H9 (cell line): ENCODE data around the gene CRYZ. TPM values are rescaled to one million over a fixed set of nuclear protein-coding genes. Genes with fewer than 3 reads are reported as not detected.
A peak's percentile ranks its signal among the peaks of the same experiment; 100 is the strongest.

ENCODE experiments used
- DNase-seq: peaks from one replicate; pipeline ENCODE4 v3.0.0-alpha.2; 2017
- H2AFZ ChIP-seq: one replicate; pipeline ENCODE4 v1.6.1; 2013; ENCODE audit warnings: mild to moderate bottlenecking, low read length, control low read depth, moderate library complexity
- H2AK5ac ChIP-seq: 2 replicates; pipeline ENCODE4 v1.6.1; 2013; ENCODE audit warnings: low read length, control low read depth, mixed read lengths; ENCODE audit not compliant: insufficient read length
- H2BK120ac ChIP-seq: one replicate; pipeline ENCODE4 v1.6.1; 2013; ENCODE audit warnings: low read depth, mild to moderate bottlenecking, low read length, control low read depth, inconsistent platforms; ENCODE audit not compliant: poor library complexity, severe bottlenecking
- H2BK12ac ChIP-seq: 2 replicates; pipeline ENCODE4 v1.6.1; 2013; ENCODE audit warnings: low read length, control low read depth, mixed read lengths, low read depth; ENCODE audit not compliant: insufficient read length
- H2BK15ac ChIP-seq: 2 replicates; pipeline ENCODE4 v1.6.1; 2013; ENCODE audit warnings: low read depth, low read length, control low read depth
- H2BK20ac ChIP-seq: one replicate; pipeline ENCODE4 v1.6.1; 2013; ENCODE audit warnings: low read depth, mild to moderate bottlenecking, low read length, control low read depth, inconsistent platforms; ENCODE audit not compliant: poor library complexity, severe bottlenecking
- H2BK5ac ChIP-seq: 2 replicates; pipeline ENCODE4 v1.6.1; 2013; ENCODE audit warnings: low read length, control low read depth, mixed read lengths; ENCODE audit not compliant: insufficient read length
- H3K14ac ChIP-seq: 2 replicates; pipeline ENCODE4 v1.6.1; 2013; ENCODE audit warnings: low read length, control low read depth; ENCODE audit not compliant: insufficient read depth
- H3K18ac ChIP-seq: 2 replicates; pipeline ENCODE4 v1.6.1; 2013; ENCODE audit warnings: low read depth, mild to moderate bottlenecking, mixed read lengths, low read length, control low read depth; ENCODE audit not compliant: insufficient read length
- H3K23ac ChIP-seq: 2 replicates; pipeline ENCODE4 v1.6.1; 2013; ENCODE audit warnings: low read length, control low read depth, mixed read lengths, low read depth; ENCODE audit not compliant: insufficient read length
- H3K23me2 ChIP-seq: 2 replicates; pipeline ENCODE4 v1.6.1; 2013; ENCODE audit warnings: low read depth, mild to moderate bottlenecking, mixed read lengths, low read length, control low read depth; ENCODE audit not compliant: insufficient read length, poor library complexity, severe bottlenecking
- H3K27ac ChIP-seq: 2 replicates; pipeline ENCODE4 v1.5.1; 2013; ENCODE audit warnings: low read length, control low read depth, mixed read lengths, low read depth; ENCODE audit not compliant: insufficient read length
- H3K27me3 ChIP-seq: 2 replicates; pipeline ENCODE4 v1.6.1; 2013; ENCODE audit warnings: low read length, control low read depth, inconsistent platforms; ENCODE audit not compliant: insufficient read depth
- H3K4ac ChIP-seq: 2 replicates; pipeline ENCODE4 v1.6.1; 2013; ENCODE audit warnings: low read depth, mild to moderate bottlenecking, control low read depth, inconsistent platforms, low read length, moderate library complexity
- H3K4me1 ChIP-seq: 2 replicates; pipeline ENCODE4 v1.6.1; 2013; ENCODE audit warnings: low read length, control low read depth, inconsistent platforms; ENCODE audit not compliant: insufficient read depth
- H3K4me2 ChIP-seq: 2 replicates; pipeline ENCODE4 v1.6.1; 2013; ENCODE audit warnings: low read length, control low read depth, mixed read lengths; ENCODE audit not compliant: insufficient read length, insufficient read depth
- H3K56ac ChIP-seq: 2 replicates; pipeline ENCODE4 v1.6.1; 2013; ENCODE audit warnings: low read depth, mild to moderate bottlenecking, mixed read lengths, low read length, control low read depth; ENCODE audit not compliant: insufficient read length
- H3K79me1 ChIP-seq: 2 replicates; pipeline ENCODE4 v1.6.1; 2013; ENCODE audit warnings: low read depth, mild to moderate bottlenecking, moderate library complexity, low read length, control low read depth, inconsistent platforms; ENCODE audit not compliant: insufficient read depth, poor library complexity, severe bottlenecking
- H3K79me2 ChIP-seq: 2 replicates; pipeline ENCODE4 v1.6.1; 2013; ENCODE audit warnings: low read length, control low read depth, inconsistent platforms; ENCODE audit not compliant: insufficient read depth
- H3K9ac ChIP-seq: 2 replicates; pipeline ENCODE4 v1.6.1; 2013; ENCODE audit warnings: low read length, control low read depth, mixed read lengths; ENCODE audit not compliant: insufficient read length; ENCODE audit errors: extremely low read depth
- H3K9me3 ChIP-seq: one replicate; pipeline ENCODE4 v1.6.1; 2013; ENCODE audit warnings: low read depth, low read length, inconsistent platforms; ENCODE audit not compliant: control insufficient read depth
- H3T11ph ChIP-seq: one replicate; pipeline ENCODE4 v1.6.1; 2013; ENCODE audit warnings: mild to moderate bottlenecking, low read length, control low read depth, inconsistent platforms
- H4K20me1 ChIP-seq: one replicate; pipeline ENCODE4 v1.6.1; 2013; ENCODE audit not compliant: control insufficient read depth, insufficient read length, insufficient read depth
- H4K5ac ChIP-seq: 2 replicates; pipeline ENCODE4 v1.6.1; 2013; ENCODE audit warnings: low read depth, mild to moderate bottlenecking, mixed read lengths, low read length, control low read depth; ENCODE audit not compliant: insufficient read length
- H4K8ac ChIP-seq: replicated peaks from 2 replicates; pipeline ENCODE4 v1.6.1; 2013; ENCODE audit warnings: low read length, control low read depth, mixed read lengths, low read depth; ENCODE audit not compliant: insufficient read length
- H4K91ac ChIP-seq: 2 replicates; pipeline ENCODE4 v1.6.1; 2013; ENCODE audit warnings: low read depth, mild to moderate bottlenecking, moderate library complexity, mixed read lengths, low read length, control low read depth; ENCODE audit not compliant: insufficient read length
- H3K27ac Mint-ChIP-seq, 3 experiments: 2 replicates in 2 of 3; 3 replicates in 1 of 3; pipeline ENCODE4 v1.8.0; 2020 to 2021; ENCODE audit warnings: mixed read lengths in 3 of 3, mild to moderate bottlenecking in 1 of 3, moderate library complexity in 1 of 3
- H3K27me3 Mint-ChIP-seq: 2 replicates; pipeline ENCODE4 v1.8.0; 2021; ENCODE audit warnings: low read depth, mild to moderate bottlenecking, moderate library complexity, mixed read lengths
- H3K36me3 Mint-ChIP-seq, 3 experiments: 2 replicates in 2 of 3; 3 replicates in 1 of 3; pipeline ENCODE4 v1.8.0; 2020 to 2021; ENCODE audit warnings: low read depth in 3 of 3, mixed read lengths in 3 of 3; ENCODE audit not compliant: insufficient read depth in 1 of 3
- H3K4me1 Mint-ChIP-seq, 2 experiments: 2 replicates each; pipeline ENCODE4 v1.8.0; 2020; ENCODE audit warnings: mixed read lengths in 2 of 2
- H3K4me3 Mint-ChIP-seq, 2 experiments: 2 replicates in 1 of 2; 3 replicates in 1 of 2; pipeline ENCODE4 v1.8.0; 2020 to 2021; ENCODE audit warnings: mild to moderate bottlenecking in 2 of 2, mixed read lengths in 2 of 2, moderate library complexity in 1 of 2
- H3K9me3 Mint-ChIP-seq, 2 experiments: 2 replicates in 1 of 2; 3 replicates in 1 of 2; pipeline ENCODE4 v1.8.0; 2020; ENCODE audit warnings: mild to moderate bottlenecking in 2 of 2, mixed read lengths in 2 of 2, moderate library complexity in 1 of 2
- WGBS: extraction: QIAGEN DNeasy Blood & Tissue Kit; methylation state at CpG from one replicate; pipeline ENCODE4 v1.1.7; 2013; ENCODE audit warnings: missing lambda C conversion rate, low lambda C conversion rate, mixed read lengths; ENCODE audit not compliant: insufficient read length; ENCODE audit errors: extremely low coverage; 5-methylcytosine and 5-hydroxymethylcytosine counted together
- total RNA-seq: library from RNA; stranded (reverse); gene quantifications from 2 replicates; pipeline ENCODE4 v1.2.1, GENCODE V29; 2021
- TF ChIP-seq, protein P1 (sequence below): fragments of 200-600 bp; sonication (generic); conservative IDR thresholded peaks from 3 replicates; pipeline ENCODE4 v1.8.0; 2021; ENCODE audit warnings: antibody characterized with exemption, mild to moderate bottlenecking

The CRYZ gene
- total RNA-seq, 1 experiment from 2014 or later, result 14.0 TPM

DNA sequence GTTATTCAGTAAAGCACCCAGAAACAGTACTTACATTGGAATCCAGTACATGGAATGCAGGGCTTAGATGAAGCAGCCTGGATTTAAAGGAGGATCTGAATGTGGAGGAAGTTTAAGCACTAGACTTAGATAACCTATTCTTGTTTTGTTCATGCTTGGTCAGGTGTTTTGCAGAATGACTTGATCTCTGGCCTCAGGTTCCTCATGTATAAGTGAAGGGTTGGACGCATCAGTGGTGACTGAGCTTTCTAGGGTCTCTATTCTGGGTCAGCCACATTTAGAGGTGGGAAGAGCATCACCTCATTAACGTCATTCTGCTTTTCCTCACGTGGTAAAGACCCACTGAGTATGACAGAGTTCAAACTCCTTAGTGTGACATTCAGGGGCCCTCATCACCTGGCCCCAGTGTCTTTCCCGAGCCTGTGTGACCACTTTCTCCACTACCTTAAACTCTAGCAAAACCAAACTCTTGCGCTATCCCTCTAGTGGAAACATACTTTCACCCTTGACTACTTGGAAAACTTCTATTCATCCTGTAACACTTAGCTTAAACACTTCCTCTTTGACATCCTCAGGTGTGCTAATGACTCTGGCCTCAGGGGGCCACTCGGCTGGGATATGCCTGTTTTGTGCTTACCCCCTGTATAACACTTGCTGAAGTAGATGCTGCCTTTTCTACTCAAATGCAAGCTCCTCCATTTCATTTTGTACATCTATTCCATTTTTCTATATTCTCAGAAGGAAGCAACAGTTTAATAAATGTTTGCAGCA lies 58.4 kb downstream of the CRYZ start:
- H3K18ac ChIP-seq, result no peak overlapping the region
- no CpG with 5 or more reads among the region's 6 CpGs for WGBS
- no peaks in the 10 kb centered on the region for H4K20me1 ChIP-seq
- no peak overlapping the region for H3K4me2 ChIP-seq
- H2BK12ac ChIP-seq, result no peak overlapping the region
- H3K79me2 ChIP-seq, result no peaks in the 10 kb centered on the region
- H2AK5ac ChIP-seq, result no peak overlapping the region
- Mint-ChIP-seq H3K9me3 (peaks cover 12 to 14% of the 10 kb centered on the region in 2 experiments), H3K4me3 (peak overlapping the region; percentile 50 to 52; a peak in 3 of 5 replicates), H3K27me3 (peaks cover 50% of the 10 kb centered on the region), H3K4me1 (peaks cover 17 to 18% of the 10 kb centered on the region in 2 experiments), H3K36me3 (peaks cover 4 to 7% (median 5%) of the 10 kb centered on the region in 3 experiments; a peak in 2 of 7 replicates), H3K27ac (no peak overlapping the region)
- no peak overlapping the region for H3K56ac ChIP-seq
- no peak overlapping the region for H3K23ac ChIP-seq
- H2AFZ ChIP-seq, result no peak overlapping the region
- no peak overlapping the region for H3K4ac ChIP-seq
- H3K23me2 ChIP-seq, result peaks cover 6% of the 10 kb centered on the region
- no peaks in the 10 kb centered on the region for H3K9me3 ChIP-seq
- no peak overlapping the region for H2BK120ac ChIP-seq
- H3K9ac ChIP-seq, result no peak overlapping the region
- peaks cover 5% of the 10 kb centered on the region; the same call in 1 of the 2 replicates for H3K4me1 ChIP-seq
- H3K79me1 ChIP-seq, result no peaks in the 10 kb centered on the region
- TF ChIP-seq, protein P1, sequence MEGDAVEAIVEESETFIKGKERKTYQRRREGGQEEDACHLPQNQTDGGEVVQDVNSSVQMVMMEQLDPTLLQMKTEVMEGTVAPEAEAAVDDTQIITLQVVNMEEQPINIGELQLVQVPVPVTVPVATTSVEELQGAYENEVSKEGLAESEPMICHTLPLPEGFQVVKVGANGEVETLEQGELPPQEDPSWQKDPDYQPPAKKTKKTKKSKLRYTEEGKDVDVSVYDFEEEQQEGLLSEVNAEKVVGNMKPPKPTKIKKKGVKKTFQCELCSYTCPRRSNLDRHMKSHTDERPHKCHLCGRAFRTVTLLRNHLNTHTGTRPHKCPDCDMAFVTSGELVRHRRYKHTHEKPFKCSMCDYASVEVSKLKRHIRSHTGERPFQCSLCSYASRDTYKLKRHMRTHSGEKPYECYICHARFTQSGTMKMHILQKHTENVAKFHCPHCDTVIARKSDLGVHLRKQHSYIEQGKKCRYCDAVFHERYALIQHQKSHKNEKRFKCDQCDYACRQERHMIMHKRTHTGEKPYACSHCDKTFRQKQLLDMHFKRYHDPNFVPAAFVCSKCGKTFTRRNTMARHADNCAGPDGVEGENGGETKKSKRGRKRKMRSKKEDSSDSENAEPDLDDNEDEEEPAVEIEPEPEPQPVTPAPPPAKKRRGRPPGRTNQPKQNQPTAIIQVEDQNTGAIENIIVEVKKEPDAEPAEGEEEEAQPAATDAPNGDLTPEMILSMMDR, result peak; percentile 26; the same call in 2 of the 3 replicates
- no peak overlapping the region for H2BK15ac ChIP-seq
- no peak overlapping the region for H3K27ac ChIP-seq
- no peak overlapping the region for H4K8ac ChIP-seq
- H4K5ac ChIP-seq, result no peak overlapping the region
- no peak overlapping the region for H4K91ac ChIP-seq
- no peak overlapping the region for H2BK20ac ChIP-seq
- peaks cover 7% of the 10 kb centered on the region; the same call in 1 of the 2 replicates for H3K27me3 ChIP-seq
- H2BK5ac ChIP-seq, result no peak overlapping the region
- no peak overlapping the region for H3T11ph ChIP-seq
- H3K14ac ChIP-seq, result no peak overlapping the region
- peak; percentile 53 for DNase-seq
